ENCODE results near the gene DTX1. TPM values are rescaled to one million over a fixed set of nuclear protein-coding genes. Genes with fewer than 3 reads are reported as not detected.

Gene DTX1
- total RNA-seq, 1 experiment from 2014 or later: 3.0 TPM

- Histone ChIP-seq H2AFZ (ENCODE audit: low read length) (no peak overlapping the region), H2BK15ac (ENCODE audit: low read depth, low read length) (no peak overlapping the region), H3K9ac (ENCODE audit: extremely low read depth, insufficient read length, low read length) (no peak overlapping the region), H3K4me1 (ENCODE audit: insufficient read depth, low read length) (no peaks in the 10 kb centered on the region), H3K9me3 (ENCODE audit: control insufficient read depth, low read depth, low read length) (no peaks in the 10 kb centered on the region), H3K4ac (ENCODE audit: low read depth, low read length) (no peak overlapping the region), H3K27ac (ENCODE audit: insufficient read length, low read depth, low read length) (no peak overlapping the region), H3K79me1 (ENCODE audit: insufficient read depth, low read depth, low read length, poor library complexity, severe bottlenecking) (no peaks in the 10 kb centered on the region), H4K8ac (replicated peaks; ENCODE audit: insufficient read length, low read depth, low read length) (no peak overlapping the region), H3T11ph (ENCODE audit: low read length) (no peak overlapping the region), H4K20me1 (ENCODE audit: control insufficient read depth, insufficient read depth, insufficient read length) (no peaks in the 10 kb centered on the region), H2AK5ac (ENCODE audit: insufficient read length, low read length) (no peak overlapping the region), H3K79me2 (ENCODE audit: insufficient read depth, low read length) (no peaks in the 10 kb centered on the region), H3K4me2 (ENCODE audit: insufficient read depth, insufficient read length, low read length) (no peak overlapping the region), H3K27me3 (ENCODE audit: insufficient read depth, low read length) (no peaks in the 10 kb centered on the region), H3K23me2 (ENCODE audit: insufficient read length, low read depth, low read length, poor library complexity, severe bottlenecking) (peaks cover 12% of the 10 kb centered on the region), H2BK12ac (ENCODE audit: insufficient read length, low read depth, low read length) (no peak overlapping the region), H4K91ac (ENCODE audit: insufficient read length, low read depth, low read length) (no peak overlapping the region), H3K18ac (ENCODE audit: insufficient read length, low read depth, low read length) (no peak overlapping the region), H3K23ac (ENCODE audit: insufficient read length, low read depth, low read length) (no peak overlapping the region), H2BK5ac (ENCODE audit: insufficient read length, low read length) (no peak overlapping the region), H3K56ac (ENCODE audit: insufficient read length, low read depth, low read length) (no peak overlapping the region), H4K5ac (ENCODE audit: insufficient read length, low read depth, low read length) (no peak overlapping the region), H2BK120ac (ENCODE audit: low read depth, low read length, poor library complexity, severe bottlenecking) (no peak overlapping the region), H2BK20ac (ENCODE audit: low read depth, low read length, poor library complexity, severe bottlenecking) (no peak overlapping the region), H3K14ac (ENCODE audit: insufficient read depth, low read length) (no peak overlapping the region)
- peaks cover 8 to 20% of the 10 kb centered on the region in 2 experiments for H3K4me1 Mint-ChIP-seq
- no peak for DNase-seq
- H3K27me3 Mint-ChIP-seq (ENCODE audit: low read depth): peaks cover 28% of the 10 kb centered on the region
- H3K4me3 Mint-ChIP-seq: no peak overlapping the region
- H3K27ac Mint-ChIP-seq: no peak overlapping the region
- H3K9me3 Mint-ChIP-seq: no peaks in the 10 kb centered on the region; a peak in 1 of 5 replicates
- H3K36me3 Mint-ChIP-seq (ENCODE audit: insufficient read depth in 1 of 3, low read depth in 3 of 3): no peaks in the 10 kb centered on the region
- TF ChIP-seq CTCF (conservative IDR thresholded peaks at IDR 0.05): no peak
- WGBS (ENCODE audit: extremely low coverage, insufficient read length, low lambda C conversion rate): no CpG with 5 or more reads among the region's 3 CpGs
Measured at GRCh38 chr12:113138826-113139225, 82.3 kb downstream of the DTX1 start.

Measured in H9 (cell line).